CD1c-positive myeloid dendritic cell (primary cell): ENCODE measurements around the gene CBX8.
A peak's percentile ranks its signal among the peaks of the same experiment; 100 is the strongest.

Source experiments
- DNase-seq: peaks from one replicate; pipeline ENCODE4 v3.0.0-alpha.2; 2016; ENCODE audit errors: extremely low spot score

CBX8 gene

GRCh38 chr17:79792984-79793923 is 3.6 kb downstream of the CBX8 start:
- no peak for DNase-seq

GRCh38 chr17:79792341-79792871 is 4.5 kb downstream of the CBX8 start:
- no peak for DNase-seq

GRCh38 chr17:79791735-79792161 is 5.1 kb downstream of the CBX8 start:
- no peak for DNase-seq

- DNase-seq: peak; percentile 66
Measured at GRCh38 chr17:79790805-79791734, 5.8 kb downstream of the CBX8 start.

GRCh38 chr17:79789943-79790804 is 6.7 kb downstream of the CBX8 start:
- peak; percentile 58 for DNase-seq

- no peak for DNase-seq
Measured at GRCh38 chr17:79788989-79789942, 7.6 kb downstream of the CBX8 start.

GRCh38 chr17:79788455-79788854 is 8.4 kb downstream of the CBX8 start:
- no peak for DNase-seq

GRCh38 chr17:79786930-79787643 is 9.8 kb downstream of the CBX8 start:
- no peak for DNase-seq

- DNase-seq: no peak
Measured at GRCh38 chr17:79785900-79786810, 10.7 kb downstream of the CBX8 start.

- no peak for DNase-seq
Measured at GRCh38 chr17:79785017-79785899, 11.6 kb downstream of the CBX8 start.

GRCh38 chr17:79784353-79785016 is 12.4 kb downstream of the CBX8 start:
- no peak for DNase-seq

- DNase-seq: no peak
Measured at GRCh38 chr17:79783891-79784290, 13.0 kb downstream of the CBX8 start.

- DNase-seq: no peak
Measured at GRCh38 chr17:79781736-79782575, 14.9 kb downstream of the CBX8 start.

GRCh38 chr17:79781012-79781650 is 15.7 kb downstream of the CBX8 start:
- no peak for DNase-seq

- no peak for DNase-seq
Measured at GRCh38 chr17:79779661-79780365, 17.1 kb downstream of the CBX8 start.
